SK-N-SH (cell line): ENCODE measurements around the gene ARHGEF25.

Source experiments
- POLR2AphosphoS5 ChIP-seq: IDR thresholded peaks from 2 replicates; pipeline ENCODE4 v1.6.1; 2012; ENCODE audit warnings: low read depth, low read length
- TF ChIP-seq, protein P1 (sequence below): fragments of 200-600 bp; sonication (generic); IDR thresholded peaks from 2 replicates; pipeline ENCODE4 v1.6.1; 2017; ENCODE audit warnings: antibody characterized with exemption, mild to moderate bottlenecking, moderate library complexity

DNA sequence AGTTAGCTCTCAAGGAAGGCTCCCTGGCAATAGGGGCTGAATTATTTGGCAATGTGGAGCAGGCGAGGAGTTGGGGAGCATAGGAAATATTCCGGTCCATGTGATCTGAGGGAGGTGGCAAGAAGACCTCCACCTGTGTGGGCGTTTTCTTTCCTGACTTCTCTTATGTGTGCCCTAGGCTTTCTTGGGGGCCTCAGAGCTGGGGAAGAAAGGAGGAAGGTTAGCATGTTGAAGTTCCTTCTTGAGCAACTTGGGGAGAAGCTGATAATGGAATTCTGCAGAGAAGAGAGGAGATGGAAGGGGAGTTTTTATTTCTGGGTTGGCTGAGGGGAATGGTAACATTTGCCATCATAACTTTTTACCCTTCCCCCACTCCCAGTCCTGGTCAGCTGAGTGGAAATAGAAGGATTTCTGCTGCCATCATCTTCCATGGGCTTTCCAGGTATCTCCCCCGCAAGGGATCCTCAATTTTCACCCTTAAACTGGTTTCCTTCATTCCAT, 5.4 kb upstream of the ARHGEF25 start:
- TF ChIP-seq, protein P1, sequence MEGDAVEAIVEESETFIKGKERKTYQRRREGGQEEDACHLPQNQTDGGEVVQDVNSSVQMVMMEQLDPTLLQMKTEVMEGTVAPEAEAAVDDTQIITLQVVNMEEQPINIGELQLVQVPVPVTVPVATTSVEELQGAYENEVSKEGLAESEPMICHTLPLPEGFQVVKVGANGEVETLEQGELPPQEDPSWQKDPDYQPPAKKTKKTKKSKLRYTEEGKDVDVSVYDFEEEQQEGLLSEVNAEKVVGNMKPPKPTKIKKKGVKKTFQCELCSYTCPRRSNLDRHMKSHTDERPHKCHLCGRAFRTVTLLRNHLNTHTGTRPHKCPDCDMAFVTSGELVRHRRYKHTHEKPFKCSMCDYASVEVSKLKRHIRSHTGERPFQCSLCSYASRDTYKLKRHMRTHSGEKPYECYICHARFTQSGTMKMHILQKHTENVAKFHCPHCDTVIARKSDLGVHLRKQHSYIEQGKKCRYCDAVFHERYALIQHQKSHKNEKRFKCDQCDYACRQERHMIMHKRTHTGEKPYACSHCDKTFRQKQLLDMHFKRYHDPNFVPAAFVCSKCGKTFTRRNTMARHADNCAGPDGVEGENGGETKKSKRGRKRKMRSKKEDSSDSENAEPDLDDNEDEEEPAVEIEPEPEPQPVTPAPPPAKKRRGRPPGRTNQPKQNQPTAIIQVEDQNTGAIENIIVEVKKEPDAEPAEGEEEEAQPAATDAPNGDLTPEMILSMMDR = no peak
- TF ChIP-seq POLR2AphosphoS5 = no peak
